ENCODE measurements around the gene SMARCD2. TPM values are rescaled to one million over a fixed set of nuclear protein-coding genes. Genes with fewer than 3 reads are reported as not detected.

The SMARCD2 gene
- total and polyA plus RNA-seq, 7 donors: 44.4 to 122 (median 95.9) TPM

- no peak for DNase-seq
- WGBS, 2 donors: 93 to 94% methylated on average over 13 of the region's 13 CpGs
- Histone ChIP-seq H3K4me3 (no peak overlapping the region), H3K27ac (no peak overlapping the region), H3K27me3 (no peaks in the 10 kb centered on the region), H3K4me1 (peaks cover 0 to 22% (median 19%) of the 10 kb centered on the region in 4 donors), H3K36me3 (peaks cover 34 to 72% (median 60%) of the 10 kb centered on the region in 4 donors), H3K9me3 (no peaks in the 10 kb centered on the region)
- TF ChIP-seq POLR2A (IDR thresholded peaks at IDR 0.05) (no peak), POLR2AphosphoS5 (IDR thresholded peaks at IDR 0.05) (no peak), EP300 (IDR thresholded peaks at IDR 0.05) (no peak)
- TF ChIP-seq, protein P1, sequence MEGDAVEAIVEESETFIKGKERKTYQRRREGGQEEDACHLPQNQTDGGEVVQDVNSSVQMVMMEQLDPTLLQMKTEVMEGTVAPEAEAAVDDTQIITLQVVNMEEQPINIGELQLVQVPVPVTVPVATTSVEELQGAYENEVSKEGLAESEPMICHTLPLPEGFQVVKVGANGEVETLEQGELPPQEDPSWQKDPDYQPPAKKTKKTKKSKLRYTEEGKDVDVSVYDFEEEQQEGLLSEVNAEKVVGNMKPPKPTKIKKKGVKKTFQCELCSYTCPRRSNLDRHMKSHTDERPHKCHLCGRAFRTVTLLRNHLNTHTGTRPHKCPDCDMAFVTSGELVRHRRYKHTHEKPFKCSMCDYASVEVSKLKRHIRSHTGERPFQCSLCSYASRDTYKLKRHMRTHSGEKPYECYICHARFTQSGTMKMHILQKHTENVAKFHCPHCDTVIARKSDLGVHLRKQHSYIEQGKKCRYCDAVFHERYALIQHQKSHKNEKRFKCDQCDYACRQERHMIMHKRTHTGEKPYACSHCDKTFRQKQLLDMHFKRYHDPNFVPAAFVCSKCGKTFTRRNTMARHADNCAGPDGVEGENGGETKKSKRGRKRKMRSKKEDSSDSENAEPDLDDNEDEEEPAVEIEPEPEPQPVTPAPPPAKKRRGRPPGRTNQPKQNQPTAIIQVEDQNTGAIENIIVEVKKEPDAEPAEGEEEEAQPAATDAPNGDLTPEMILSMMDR (IDR thresholded peaks at IDR 0.05): no peak
- intact Hi-C loops (cut with DNase I): no loop called here
Observed at GRCh38 chr17:63823659-63824331, 18.7 kb downstream of the SMARCD2 start.

GRCh38 chr17:63822537-63822936 is 19.9 kb downstream of the SMARCD2 start:
- no peak for TF ChIP-seq POLR2AphosphoS5 (IDR thresholded peaks at IDR 0.05)
- no peak for TF ChIP-seq EP300 (IDR thresholded peaks at IDR 0.05)
- TF ChIP-seq POLR2A (IDR thresholded peaks at IDR 0.05): no peak
- TF ChIP-seq, protein P1 (IDR thresholded peaks at IDR 0.05): no peak
- peaks cover 0 to 12% (median 10%) of the 10 kb centered on the region in 4 donors for H3K4me1 ChIP-seq
- no peaks in the 10 kb centered on the region for H3K27me3 ChIP-seq
- H3K27ac ChIP-seq: no peak overlapping the region
- H3K4me3 ChIP-seq: no peak overlapping the region
- peaks cover 41 to 82% (median 73%) of the 10 kb centered on the region in 4 donors for H3K36me3 ChIP-seq
- intact Hi-C loops (cut with DNase I): no loop called here
- no peaks in the 10 kb centered on the region for H3K9me3 ChIP-seq
- DNase-seq: no peak

- no peaks in the 10 kb centered on the region for H3K9me3 ChIP-seq
- WGBS, 2 donors: 81 to 89% methylated on average over 6 of the region's 6 CpGs
- no peak overlapping the region for H3K27ac ChIP-seq
- no peaks in the 10 kb centered on the region for H3K27me3 ChIP-seq
- H3K36me3 ChIP-seq: peaks cover 41 to 89% (median 80%) of the 10 kb centered on the region in 4 donors
- intact Hi-C loops (cut with DNase I): no loop called here
- TF ChIP-seq POLR2AphosphoS5 (IDR thresholded peaks at IDR 0.05) (no peak), POLR2A (IDR thresholded peaks at IDR 0.05) (no peak), EP300 (IDR thresholded peaks at IDR 0.05) (no peak)
- TF ChIP-seq, protein P1 (IDR thresholded peaks at IDR 0.05): no peak
- DNase-seq: no peak
- H3K4me3 ChIP-seq: no peak overlapping the region
- peaks cover 0 to 12% (median 10%) of the 10 kb centered on the region in 4 donors for H3K4me1 ChIP-seq
Observed at GRCh38 chr17:63821804-63822203, 20.7 kb downstream of the SMARCD2 start.

DNA sequence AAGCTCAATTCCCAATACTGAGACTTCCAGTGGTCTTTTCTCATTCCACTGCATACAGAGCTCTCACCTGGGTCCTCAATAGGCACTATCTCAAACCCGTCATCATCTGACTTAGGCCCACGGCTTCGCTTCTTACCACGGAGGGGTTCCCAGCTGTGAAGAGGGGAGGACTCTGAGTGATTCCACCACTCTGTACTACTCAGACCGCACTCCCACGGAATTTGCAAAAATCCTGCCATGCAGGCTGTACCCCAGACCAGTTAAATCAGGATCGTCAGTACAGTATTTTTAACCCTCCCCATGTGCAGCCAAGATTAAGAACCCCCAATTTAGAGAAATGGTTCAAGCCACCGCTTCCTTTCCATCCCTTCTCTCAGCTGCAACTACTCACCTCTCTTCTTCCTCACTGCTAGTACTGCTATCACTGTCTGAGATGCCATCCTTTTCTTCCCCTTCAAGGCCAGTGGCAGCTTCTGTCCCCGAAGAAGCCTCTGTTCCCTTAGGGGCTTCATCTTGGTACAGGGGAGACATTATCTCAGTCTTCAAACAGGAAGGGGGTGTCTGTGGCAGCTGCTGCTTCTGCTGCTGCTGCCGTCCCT is 21.4 kb downstream of the SMARCD2 start:
- no peak overlapping the region for H3K27ac ChIP-seq
- 88 to 91% methylated on average over 10 of the region's 10 CpGs for WGBS, 2 donors
- intact Hi-C loops (cut with DNase I): no loop called here
- TF ChIP-seq EP300 (IDR thresholded peaks at IDR 0.05) (no peak), POLR2A (IDR thresholded peaks at IDR 0.05) (no peak), POLR2AphosphoS5 (IDR thresholded peaks at IDR 0.05) (no peak)
- TF ChIP-seq, protein P1 (IDR thresholded peaks at IDR 0.05): no peak
- no peaks in the 10 kb centered on the region for H3K27me3 ChIP-seq
- peaks cover 0 to 7% (median 5%) of the 10 kb centered on the region in 4 donors for H3K4me1 ChIP-seq
- H3K36me3 ChIP-seq: peaks cover 46 to 97% (median 84%) of the 10 kb centered on the region in 4 donors
- DNase-seq: no peak
- no peaks in the 10 kb centered on the region for H3K9me3 ChIP-seq
- no peak overlapping the region for H3K4me3 ChIP-seq
